Lung (tissue), 12 donors: Measurements from ENCODE around the gene GNG14. TPM values are rescaled to one million over a fixed set of nuclear protein-coding genes. Genes with fewer than 3 reads are reported as not detected.
A peak's percentile ranks its signal among the peaks of the same experiment; 100 is the strongest.

Experiments used
- ATAC-seq: fragments of 200-7000 bp; cut with Tn5 transposase; one replicate; pipeline ENCODE4 v1.9.1; 2020; ENCODE audit warnings: moderate number of reproducible peaks; ENCODE audit not compliant: insufficient read depth, low FRiP score
- DNase-seq, 3 donors: peaks; one replicate each; pipeline ENCODE4 v3.0.0-alpha.2; 2013 to 2017
- H3K27ac ChIP-seq, 2 donors: one replicate each; pipeline ENCODE4 v1.5.1; 2013; ENCODE audit warnings: mild to moderate bottlenecking in 2 of 2, moderate library complexity in 2 of 2, control low read depth in 1 of 2, inconsistent platforms in 1 of 2, low read depth in 1 of 2, low read length in 1 of 2
- H3K27me3 ChIP-seq, 3 donors: one replicate each; pipeline ENCODE4 v1.5.1; 2013; ENCODE audit warnings: low read length in 2 of 3; ENCODE audit not compliant: control insufficient read depth in 3 of 3, insufficient read depth in 3 of 3
- H3K36me3 ChIP-seq, 4 donors: one replicate each; pipeline ENCODE4 v1.5.1; 2013; ENCODE audit warnings: low read length in 4 of 4, mild to moderate bottlenecking in 1 of 4, moderate library complexity in 1 of 4; ENCODE audit not compliant: control insufficient read depth in 4 of 4, insufficient read depth in 4 of 4
- H3K4me1 ChIP-seq, 5 donors: one replicate each; pipeline ENCODE4 v1.5.1; 2013; ENCODE audit warnings: low read length in 5 of 5, mild to moderate bottlenecking in 2 of 5, moderate library complexity in 1 of 5; ENCODE audit not compliant: control insufficient read depth in 5 of 5, insufficient read depth in 5 of 5
- H3K4me3 ChIP-seq: one replicate; pipeline ENCODE4 v1.5.1; 2013; ENCODE audit warnings: mild to moderate bottlenecking, control low read depth, moderate library complexity
- H3K9ac ChIP-seq, 2 donors: one replicate each; pipeline ENCODE4 v1.5.1; 2013; ENCODE audit warnings: low read length in 2 of 2, control low read depth in 1 of 2; ENCODE audit not compliant: insufficient read depth in 1 of 2
- H3K9me3 ChIP-seq, 4 donors: one replicate each; pipeline ENCODE4 v1.5.1; 2013; ENCODE audit warnings: low read length in 3 of 4, mild to moderate bottlenecking in 1 of 4, moderate library complexity in 1 of 4; ENCODE audit not compliant: control insufficient read depth in 4 of 4, insufficient read depth in 3 of 4
- WGBS, 2 donors: extraction: QIAGEN DNeasy Blood & Tissue Kit; methylation state at CpG; one replicate each; pipeline ENCODE4 v1.1.7; 2013; 5-methylcytosine and 5-hydroxymethylcytosine counted together
- polyA plus RNA-seq, 2 donors: library from polyadenylated mRNA; stranded (reverse); fragments of 200-250 nt; gene quantifications; one replicate each; pipeline ENCODE4 v1.2.1, GENCODE V29; 2013
- total RNA-seq, 2 donors: library from RNA; depleted of rRNA in 1 of 2; stranded (reverse); fragments of >200 nt in 1 of 2; gene quantifications; one replicate each; pipeline ENCODE4 v1.2.1, GENCODE V29; 2014 to 2021
- TF ChIP-seq, protein P1 (sequence below): IDR thresholded peaks from 2 replicates; pipeline ENCODE4 v1.5.1; 2012; ENCODE audit warnings: mild to moderate bottlenecking; ENCODE audit errors: control extremely low read depth, extremely low read depth
- donor health status: control.
- donor health status: control.
- donor health status: Bipolar disorder and iron deficiency.
- donor health status: healthy.
- donor health status: DM: yes; HTN: yes; CAD: no.

The GNG14 gene
- total and polyA plus RNA-seq, 4 donors, result not detected

DNA sequence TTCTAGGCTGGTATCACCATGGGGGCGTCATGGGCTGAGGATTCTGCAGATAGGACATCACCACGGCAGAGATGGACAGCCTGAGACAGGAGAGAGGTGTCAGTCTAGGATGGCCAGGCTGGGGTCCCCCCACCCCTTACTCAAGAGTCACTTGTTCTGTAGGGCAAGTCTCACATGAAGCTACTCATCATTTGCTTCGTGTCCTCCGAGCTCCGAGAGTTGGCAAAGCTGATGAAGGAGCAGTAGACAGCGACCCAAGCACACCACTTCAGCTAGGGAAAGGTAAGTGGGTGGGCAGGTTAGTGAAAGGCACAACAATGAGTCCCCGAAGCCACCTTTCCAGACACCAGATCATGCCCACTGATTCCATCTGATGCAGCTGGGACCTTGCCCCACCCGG lies 19.5 kb upstream of the GNG14 start:
- Histone ChIP-seq H3K27ac (peak overlapping the region in 1 of 2 donors; percentile 92), H3K4me1 (peaks cover 0 to 33% (median 16%) of the 10 kb centered on the region in 5 donors), H3K9ac (peak overlapping the region; percentile 79 to 82), H3K27me3 (no peaks in the 10 kb centered on the region), H3K4me3 (peak overlapping the region; percentile 96), H3K9me3 (no peaks in the 10 kb centered on the region), H3K36me3 (peaks cover 0 to 18% (median 12%) of the 10 kb centered on the region in 4 donors)
- DNase-seq (no peak), ATAC-seq (no peak)
- TF ChIP-seq, protein P1, sequence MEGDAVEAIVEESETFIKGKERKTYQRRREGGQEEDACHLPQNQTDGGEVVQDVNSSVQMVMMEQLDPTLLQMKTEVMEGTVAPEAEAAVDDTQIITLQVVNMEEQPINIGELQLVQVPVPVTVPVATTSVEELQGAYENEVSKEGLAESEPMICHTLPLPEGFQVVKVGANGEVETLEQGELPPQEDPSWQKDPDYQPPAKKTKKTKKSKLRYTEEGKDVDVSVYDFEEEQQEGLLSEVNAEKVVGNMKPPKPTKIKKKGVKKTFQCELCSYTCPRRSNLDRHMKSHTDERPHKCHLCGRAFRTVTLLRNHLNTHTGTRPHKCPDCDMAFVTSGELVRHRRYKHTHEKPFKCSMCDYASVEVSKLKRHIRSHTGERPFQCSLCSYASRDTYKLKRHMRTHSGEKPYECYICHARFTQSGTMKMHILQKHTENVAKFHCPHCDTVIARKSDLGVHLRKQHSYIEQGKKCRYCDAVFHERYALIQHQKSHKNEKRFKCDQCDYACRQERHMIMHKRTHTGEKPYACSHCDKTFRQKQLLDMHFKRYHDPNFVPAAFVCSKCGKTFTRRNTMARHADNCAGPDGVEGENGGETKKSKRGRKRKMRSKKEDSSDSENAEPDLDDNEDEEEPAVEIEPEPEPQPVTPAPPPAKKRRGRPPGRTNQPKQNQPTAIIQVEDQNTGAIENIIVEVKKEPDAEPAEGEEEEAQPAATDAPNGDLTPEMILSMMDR, result no peak
- WGBS, 2 donors, result 72 to 87% methylated on average over 8 of the region's 8 CpGs

DNA sequence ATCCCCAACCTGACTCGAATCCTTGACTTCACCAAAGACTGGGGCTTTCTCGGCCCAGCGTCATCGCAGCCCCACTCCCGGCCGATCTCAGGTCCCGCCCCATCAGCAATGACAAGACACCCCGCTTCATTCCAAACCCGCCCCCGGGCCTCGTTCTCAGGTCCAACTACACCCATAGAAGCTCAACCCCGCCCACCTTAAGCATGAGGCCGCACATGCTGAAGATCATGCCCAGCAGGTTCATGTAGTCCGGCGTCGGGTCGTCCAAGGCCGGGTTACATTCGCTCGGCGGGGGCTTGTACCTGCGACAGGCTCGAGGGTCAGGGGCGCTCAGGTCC lies 18.9 kb upstream of the GNG14 start:
- Histone ChIP-seq H3K4me1 (peaks cover 0 to 33% (median 16%) of the 10 kb centered on the region in 5 donors), H3K9ac (peak overlapping the region; percentile 79 to 82), H3K36me3 (peaks cover 0 to 18% (median 10%) of the 10 kb centered on the region in 4 donors), H3K4me3 (peak overlapping the region; percentile 96), H3K27me3 (no peaks in the 10 kb centered on the region), H3K27ac (peak overlapping the region; percentile 92 to 98), H3K9me3 (no peaks in the 10 kb centered on the region)
- 1% methylated on average over 24 of the region's 24 CpGs for WGBS, 2 donors
- TF ChIP-seq, protein P1, result no peak
- DNase-seq (peak; percentile 41 to 52 (median 48)), ATAC-seq (peak; percentile 7)

GRCh38 chr19:12669270-12670158 lies 18.3 kb upstream of the GNG14 start:
- peaks cover 0 to 21% (median 14%) of the 10 kb centered on the region in 4 donors for H3K36me3 ChIP-seq
- peak overlapping the region; percentile 79 to 82 for H3K9ac ChIP-seq
- TF ChIP-seq, protein P1, result no peak
- WGBS, 2 donors, result 0 to 1% methylated on average over 64 of the region's 64 CpGs
- DNase-seq (peak; percentile 82 to 92 (median 91)), ATAC-seq (peak; percentile 66)
- peak overlapping the region; percentile 96 for H3K4me3 ChIP-seq
- H3K4me1 ChIP-seq, result peaks cover 0 to 33% (median 16%) of the 10 kb centered on the region in 5 donors
- no peaks in the 10 kb centered on the region for H3K9me3 ChIP-seq
- no peaks in the 10 kb centered on the region for H3K27me3 ChIP-seq
- H3K27ac ChIP-seq, result peak overlapping the region; percentile 92 to 98
